Activated CD8-positive, alpha-beta T cell treated with anti-CD3 and anti-CD28 coated beads for 36 hours (primary cell): Measurements from ENCODE around the gene R3HDM2. TPM values are rescaled to one million over a fixed set of nuclear protein-coding genes. Genes with fewer than 3 reads are reported as not detected.

Experiments used
- ATAC-seq: fragments of 200-7000 bp; cut with Tn5 transposase; one replicate; pipeline ENCODE4 v1.10.0; 2021; ENCODE audit warnings: mild to moderate bottlenecking, moderate library complexity
- CTCF ChIA-PET: fragments of 350-600 bp; sonication (Branson Sonifier 250); formaldehyde crosslinking; loops from one replicate; lab custom pipeline; 2021; ENCODE audit warnings: antibody characterized with exemption; lab: Charles Lee
- POLR2A ChIA-PET: fragments of 350-600 bp; sonication (Branson Sonifier 250); formaldehyde crosslinking; loops from one replicate; lab custom pipeline; 2021; ENCODE audit warnings: antibody characterized with exemption; lab: Charles Lee
- DNase-seq: peaks from one replicate; pipeline ENCODE4 v3.0.0-alpha.2; 2020
- H3K27ac Mint-ChIP-seq: one replicate; pipeline ENCODE4 v1.8.0; 2021; ENCODE audit warnings: mild to moderate bottlenecking, mixed read lengths
- H3K27me3 Mint-ChIP-seq: one replicate; pipeline ENCODE4 v1.8.0; 2021; ENCODE audit warnings: mixed read lengths
- H3K36me3 Mint-ChIP-seq: one replicate; pipeline ENCODE4 v1.8.0; 2021; ENCODE audit warnings: low read depth, mixed read lengths
- H3K4me1 Mint-ChIP-seq: one replicate; pipeline ENCODE4 v1.8.0; 2021; ENCODE audit warnings: low read depth, mixed read lengths
- H3K4me3 Mint-ChIP-seq: one replicate; pipeline ENCODE4 v1.8.0; 2021; ENCODE audit warnings: mild to moderate bottlenecking, moderate library complexity, mixed read lengths
- H3K9me3 Mint-ChIP-seq: one replicate; pipeline ENCODE4 v1.8.0; 2021; ENCODE audit warnings: mixed read lengths
- CTCF ChIP-seq: fragments of 200-600 bp; IDR thresholded peaks from one replicate; pipeline ENCODE4 v1.8.0; 2022; ENCODE audit warnings: antibody characterized with exemption, mild to moderate bottlenecking
- intact Hi-C: fragments of 100-400 bp; cut with micrococcal nuclease; formaldehyde crosslinking; loops from one replicate; pipeline ENCODE4 v1.10.0; 2022
- total RNA-seq, 2 experiments: library from RNA; stranded (reverse); gene quantifications; one replicate each; pipeline ENCODE4 v1.2.3, GENCODE V29; 2021

The R3HDM2 gene
- total RNA-seq, 2 experiments from 2014 or later = 33.2 to 44.0 TPM

DNA sequence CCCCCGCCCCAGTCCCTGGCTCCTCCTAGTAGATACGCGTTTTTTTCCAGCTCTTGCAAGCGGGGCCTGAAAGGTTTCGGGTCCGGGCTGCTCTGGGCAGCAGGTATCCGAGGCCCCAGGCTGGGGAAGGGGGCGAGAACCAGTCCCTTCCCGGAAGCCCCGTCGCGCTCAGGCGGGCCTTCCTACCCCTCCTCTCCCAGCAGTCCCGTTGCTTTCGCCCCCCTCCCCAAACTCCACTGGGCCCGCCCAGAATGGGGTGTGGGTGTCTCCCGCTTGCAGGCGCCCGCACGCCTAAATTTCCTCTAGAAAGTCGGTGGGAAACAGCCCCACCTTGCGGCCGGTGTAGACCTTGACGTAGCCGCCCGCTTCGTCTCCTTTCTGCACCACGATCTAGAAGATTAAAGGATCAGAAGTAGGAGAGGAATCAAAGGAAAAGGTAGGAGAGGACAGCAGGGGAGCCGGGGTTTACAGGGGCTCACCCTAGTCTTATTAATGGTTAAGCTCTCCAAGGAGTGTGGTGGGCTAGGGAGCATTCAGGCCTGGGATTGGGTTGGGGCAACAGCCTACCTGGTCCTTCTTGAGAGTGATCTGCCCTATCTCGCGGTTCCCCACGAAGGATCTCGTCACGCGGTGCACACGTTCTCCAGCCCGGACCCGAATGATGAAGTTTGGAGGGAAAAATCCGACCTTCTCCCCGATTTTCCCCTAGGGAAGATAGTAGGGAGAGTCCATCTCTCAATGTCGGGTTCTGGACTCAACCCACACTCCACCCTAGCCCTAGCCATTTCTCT, 187.1 kb downstream of the R3HDM2 start:
- ChIA-PET CTCF (interaction anchor here (0.6 to 12.7 kb wide), 47 partner anchors 10 to 486 kb away, joined by 3 to 431 read pairs (median 5); partner anchors contain the start of genes GLI1, INHBE, NXPH4 and SHMT2), POLR2A (interaction anchor here (0.9 to 12.9 kb wide), 3 partner anchors 17 to 209 kb away, joined by 5 to 238 read pairs (median 99); partner anchors contain the start of genes NXPH4 and SHMT2)
- Mint-ChIP-seq H3K4me3 (peak overlapping the region; percentile 60), H3K9me3 (no peaks in the 10 kb centered on the region), H3K27me3 (peaks cover 26% of the 10 kb centered on the region), H3K27ac (no peak overlapping the region), H3K4me1 (peaks cover 41% of the 10 kb centered on the region), H3K36me3 (no peaks in the 10 kb centered on the region)
- TF ChIP-seq CTCF = peak; percentile 70
- peak; percentile 26 for ATAC-seq
- intact Hi-C loops = loop anchor here (1.0 kb wide), 1 partner anchor 30 kb away; no protein-coding TSS in a partner anchor
- DNase-seq = peak; percentile 92

- peak; percentile 22 for ATAC-seq
- intact Hi-C loops = loop anchor here (1.0 kb wide), 1 partner anchor 30 kb away; no protein-coding TSS in a partner anchor
Observed at GRCh38 chr12:57242691-57243454, 188.0 kb downstream of the R3HDM2 start.

DNA sequence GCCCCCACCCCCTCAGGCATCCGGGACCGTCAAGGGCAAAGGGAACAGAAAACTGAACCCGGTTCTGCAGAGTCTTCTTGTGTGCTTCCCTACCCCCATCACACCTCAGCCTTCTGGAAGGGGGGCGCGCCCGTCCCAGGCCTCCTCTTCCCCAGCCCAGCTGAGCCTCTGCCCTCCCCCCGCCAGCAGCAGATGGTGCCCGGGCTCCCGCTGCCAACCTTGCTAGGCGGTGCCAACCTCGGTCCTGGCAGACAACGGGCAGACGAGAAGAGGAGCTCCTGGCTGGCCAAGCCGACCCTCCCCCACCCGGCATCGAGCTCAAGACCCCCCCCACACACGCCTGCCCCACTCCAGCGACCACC, 188.5 kb downstream of the R3HDM2 start:
- H3K27ac Mint-ChIP-seq = no peak overlapping the region
- H3K4me1 Mint-ChIP-seq = peaks cover 50% of the 10 kb centered on the region
- DNase-seq (no peak), ATAC-seq (no peak)
- no peaks in the 10 kb centered on the region for H3K9me3 Mint-ChIP-seq
- ChIA-PET POLR2A (interaction anchor here (1.0 to 12.9 kb wide), 4 partner anchors 15 to 217 kb away, joined by 3 to 238 read pairs (median 51); partner anchors contain the start of genes NXPH4 and SHMT2), CTCF (interaction anchor here (0.9 to 12.7 kb wide), 37 partner anchors 11 to 256 kb away, joined by 3 to 431 read pairs (median 6); partner anchors contain the start of genes GLI1, INHBE, NXPH4 and SHMT2)
- peaks cover 36% of the 10 kb centered on the region for H3K27me3 Mint-ChIP-seq
- intact Hi-C loops = no loop called here
- H3K4me3 Mint-ChIP-seq = no peak overlapping the region
- TF ChIP-seq CTCF = no peak
- no peaks in the 10 kb centered on the region for H3K36me3 Mint-ChIP-seq

More at GRCh38 chr12:57242691-57243454, 188.0 kb downstream of the R3HDM2 start:
- ChIA-PET POLR2A (interaction anchor here (0.9 to 12.9 kb wide), 5 partner anchors 16 to 216 kb away, joined by 3 to 238 read pairs (median 5); partner anchors contain the start of genes NXPH4 and SHMT2), CTCF (interaction anchor here (0.6 to 12.7 kb wide), 49 partner anchors 11 to 485 kb away, joined by 3 to 431 read pairs (median 5); partner anchors contain the start of genes GLI1, INHBE, NXPH4 and SHMT2)
- H3K27ac Mint-ChIP-seq = no peak overlapping the region
- DNase-seq = peak; percentile 86
- peaks cover 46% of the 10 kb centered on the region for H3K4me1 Mint-ChIP-seq
- no peaks in the 10 kb centered on the region for H3K9me3 Mint-ChIP-seq
- TF ChIP-seq CTCF = peak; percentile 79
- H3K27me3 Mint-ChIP-seq = peaks cover 30% of the 10 kb centered on the region
- no peaks in the 10 kb centered on the region for H3K36me3 Mint-ChIP-seq
- H3K4me3 Mint-ChIP-seq = peak overlapping the region; percentile 60

DNA sequence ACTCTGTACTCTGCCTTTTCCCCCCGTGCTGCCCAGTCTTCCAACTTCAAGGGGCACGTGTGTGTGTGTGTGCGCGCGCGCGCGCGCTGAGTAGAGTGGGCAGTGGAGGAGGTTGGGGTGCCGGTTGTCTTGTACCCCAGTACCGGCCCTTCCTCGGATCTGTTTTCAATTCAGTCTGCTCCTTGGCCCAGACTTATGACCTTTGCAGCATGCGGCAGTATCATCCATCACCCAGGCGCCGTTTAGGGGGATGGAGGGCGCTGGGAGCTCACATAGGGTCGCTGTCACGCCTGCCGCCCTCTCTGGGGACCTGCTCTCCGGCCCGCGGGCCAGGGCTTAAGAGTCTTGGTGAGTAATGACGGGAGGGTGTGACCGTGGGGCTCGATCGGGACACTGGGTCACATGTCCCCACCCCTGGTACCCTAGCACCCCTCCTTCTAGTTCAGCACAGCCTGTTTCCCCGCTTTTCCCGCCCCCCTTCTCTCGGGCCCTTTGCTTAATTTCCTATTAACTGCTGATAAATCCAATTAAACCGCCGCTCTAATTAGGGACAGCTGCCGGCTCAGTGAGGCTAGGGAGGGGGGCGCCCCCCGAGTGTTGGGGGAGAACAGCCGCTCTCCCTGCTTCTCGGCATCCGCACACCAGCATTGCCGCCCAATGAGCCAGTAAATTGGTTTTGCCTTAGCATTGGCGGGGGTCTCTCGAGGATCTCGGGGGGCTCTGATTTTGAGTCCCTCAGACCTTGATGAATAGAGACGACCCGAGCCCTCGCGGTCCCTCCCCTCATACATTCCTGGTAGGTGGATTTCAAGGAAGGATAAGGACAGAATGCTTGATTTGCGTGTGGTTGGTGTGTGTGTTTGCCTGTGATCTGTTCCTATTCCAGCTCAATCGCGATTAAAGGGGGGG, 189.2 kb downstream of the R3HDM2 start:
- DNase-seq (no peak), ATAC-seq (no peak)
- intact Hi-C loops = no loop called here
- no peak for TF ChIP-seq CTCF
- ChIA-PET CTCF (interaction anchor here (1.1 to 12.7 kb wide), 19 partner anchors 12 to 236 kb away, joined by 3 to 431 read pairs (median 12); partner anchors contain the start of genes GLI1, INHBE, NXPH4 and SHMT2), POLR2A (interaction anchor here (0.5 to 12.9 kb wide), 6 partner anchors 15 to 602 kb away, joined by 3 to 238 read pairs (median 4); partner anchors contain the start of genes NXPH4 and SHMT2)
- H3K27me3 Mint-ChIP-seq = peaks cover 41% of the 10 kb centered on the region
- H3K27ac Mint-ChIP-seq = no peak overlapping the region
- peaks cover 57% of the 10 kb centered on the region for H3K4me1 Mint-ChIP-seq
- H3K4me3 Mint-ChIP-seq = peak overlapping the region; percentile 83
- no peaks in the 10 kb centered on the region for H3K36me3 Mint-ChIP-seq
- H3K9me3 Mint-ChIP-seq = no peaks in the 10 kb centered on the region
